ENCODE measurements around the gene ZFP91. TPM values are rescaled to one million over a fixed set of nuclear protein-coding genes. Genes with fewer than 3 reads are reported as not detected.

ZFP91 gene
- total RNA-seq, 3 donors from 2014 or later (not counting 1 experiment from before 2014, with no cell fraction given): 54.8 to 61.8 (median 57.8) TPM

Other genes starting within 250 kb of the ZFP91 start
- gene OR5B17, start 220.0 kb upstream of the ZFP91 start, total RNA-seq: not detected
- gene OR5B3, start 172.2 kb upstream of the ZFP91 start, total RNA-seq: not detected
- not detected for gene OR5B2, start 150.9 kb upstream of the ZFP91 start, total RNA-seq
- not detected for gene OR5B12, start 136.8 kb upstream of the ZFP91 start, total RNA-seq
- under 1 TPM in 2 of 3 donors, not detected in 1; 0.28 to 0.55 TPM for gene OR5B21, start 71.0 kb upstream of the ZFP91 start, total RNA-seq
- 100 to 1,000 TPM in 1 of 3 donors, 10 to 100 TPM in 2; 81.0 to 123 (median 92.5) TPM for gene LPXN, start 3.2 kb upstream of the ZFP91 start, total RNA-seq
- 1 to 10 TPM; 3.6 to 5.5 (median 4.9) TPM for gene CNTF, start 43.6 kb downstream of the ZFP91 start, total RNA-seq
- not detected for gene GLYAT, start 152.9 kb downstream of the ZFP91 start, total RNA-seq